ENCODE measurements around the gene ITGB3BP.
"Not testable (repeated sequence)": the region's sequence is repeated elsewhere in the genome, so short reads cannot be mapped to it uniquely, and the experiment has no call there.

The ITGB3BP gene, protein sequence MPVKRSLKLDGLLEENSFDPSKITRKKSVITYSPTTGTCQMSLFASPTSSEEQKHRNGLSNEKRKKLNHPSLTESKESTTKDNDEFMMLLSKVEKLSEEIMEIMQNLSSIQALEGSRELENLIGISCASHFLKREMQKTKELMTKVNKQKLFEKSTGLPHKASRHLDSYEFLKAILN

GRCh38 chr1:63522891-63523728 is at the start of gene ITGB3BP, which contains the start of gene EFCAB7:
ITGB3BP (minus strand) TSS chr1:63523225; CDS start chr1:63523133, 92 bp downstream.
EFCAB7 (plus strand) TSS chr1:63523525; CDS start chr1:63525573, 2,048 bp downstream.
- DNase-seq = peak; percentile 82

DNA sequence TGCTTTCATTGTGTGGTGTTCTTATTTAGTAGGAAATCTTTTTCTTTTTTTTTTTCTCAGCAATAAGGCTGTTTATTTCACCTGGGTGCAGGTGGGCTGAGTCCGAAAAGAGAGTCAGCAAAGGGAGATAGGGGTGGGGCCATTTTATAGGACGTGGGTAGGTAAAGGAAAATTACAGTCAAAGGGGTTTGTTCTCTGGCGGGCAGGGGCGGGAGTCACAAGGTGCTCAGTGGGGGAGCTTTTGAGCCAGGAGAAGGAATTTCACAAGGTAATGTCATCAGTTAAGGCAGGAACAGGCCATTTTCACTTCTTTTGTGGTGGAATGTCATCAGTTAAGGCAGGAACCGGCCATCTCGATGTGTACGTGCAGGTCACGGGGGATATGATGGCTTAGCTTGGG is 49.7 kb upstream of the ITGB3BP start:
- DNase-seq = not testable (repeated sequence)

DNA sequence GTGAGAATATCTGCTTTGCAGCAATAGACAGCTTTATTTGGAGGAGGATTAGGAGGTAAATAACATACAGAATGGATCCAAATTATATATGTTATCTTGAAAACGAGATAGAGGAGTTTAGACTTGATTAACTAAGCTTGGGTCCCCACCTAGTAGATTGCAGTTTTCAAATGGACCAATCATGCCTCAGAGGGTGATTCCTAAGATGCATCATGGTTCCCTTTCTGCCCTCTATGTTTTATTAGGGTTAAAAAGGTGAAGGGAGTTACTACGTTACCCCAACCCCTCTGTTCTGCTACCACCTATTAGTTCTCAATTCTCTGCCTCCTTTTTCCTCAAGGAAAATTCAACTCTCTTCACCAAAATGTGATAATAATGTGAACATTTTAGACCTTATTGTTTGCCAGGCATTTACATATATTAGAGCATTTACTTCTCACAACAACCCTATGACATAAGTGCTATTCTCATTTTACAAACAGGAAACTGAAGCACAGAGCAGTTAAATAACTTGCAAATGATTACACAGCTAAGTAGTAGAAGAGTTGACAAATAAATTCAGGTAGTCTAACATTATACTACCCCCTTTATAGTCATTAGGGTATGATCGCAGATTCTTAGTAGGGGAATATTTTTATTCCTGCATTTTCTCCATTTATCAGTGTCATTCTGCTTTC is 46.8 kb upstream of the ITGB3BP start:
- no peak for DNase-seq

DNA sequence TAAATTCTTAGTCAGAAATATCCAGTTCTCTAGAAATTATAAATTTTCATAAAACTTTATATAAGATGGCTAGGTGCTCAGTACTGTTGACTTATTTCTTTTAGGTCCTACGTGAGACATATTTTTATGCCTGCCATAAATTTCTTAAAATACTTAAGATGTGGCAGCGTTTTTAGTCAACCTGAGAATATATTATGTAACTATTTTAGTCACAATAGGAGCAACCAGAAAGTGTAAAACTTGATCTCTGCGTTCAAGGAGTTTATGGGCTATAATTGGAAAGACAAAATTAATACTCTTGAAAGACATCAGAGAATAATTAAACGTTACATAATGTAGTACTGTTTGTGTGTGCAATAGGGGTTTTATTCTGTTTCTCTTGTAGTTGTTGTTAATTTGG is 46.0 kb upstream of the ITGB3BP start:
- DNase-seq = no peak

DNA sequence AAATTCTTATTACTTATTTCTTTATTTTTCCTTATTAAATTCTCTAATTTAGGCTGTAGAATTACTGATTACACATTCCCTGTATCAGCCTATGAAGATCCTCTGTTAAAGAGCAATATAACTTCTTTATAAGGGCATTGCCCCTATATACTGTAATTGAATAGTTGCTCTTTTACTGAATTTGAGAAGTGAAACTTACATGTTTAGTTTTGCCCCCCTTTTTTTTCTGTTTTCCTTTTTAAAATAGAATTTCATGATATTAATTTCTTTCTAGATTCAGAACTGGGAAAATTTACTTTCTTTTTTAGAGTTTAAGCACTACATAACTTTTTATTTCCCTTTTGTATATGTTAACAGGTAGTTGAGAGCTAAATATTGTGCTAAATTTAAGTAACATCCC is 40.7 kb upstream of the ITGB3BP start:
- DNase-seq = no peak

GRCh38 chr1:63559357-63559756 is 36.3 kb upstream of the ITGB3BP start:
- no peak for DNase-seq

- DNase-seq = no peak
These were observed 34.5 kb upstream of the ITGB3BP start for GRCh38 chr1:63557365-63557987.

- no peak for DNase-seq
These were observed 32.5 kb upstream of the ITGB3BP start for GRCh38 chr1:63555480-63555879.

DNA sequence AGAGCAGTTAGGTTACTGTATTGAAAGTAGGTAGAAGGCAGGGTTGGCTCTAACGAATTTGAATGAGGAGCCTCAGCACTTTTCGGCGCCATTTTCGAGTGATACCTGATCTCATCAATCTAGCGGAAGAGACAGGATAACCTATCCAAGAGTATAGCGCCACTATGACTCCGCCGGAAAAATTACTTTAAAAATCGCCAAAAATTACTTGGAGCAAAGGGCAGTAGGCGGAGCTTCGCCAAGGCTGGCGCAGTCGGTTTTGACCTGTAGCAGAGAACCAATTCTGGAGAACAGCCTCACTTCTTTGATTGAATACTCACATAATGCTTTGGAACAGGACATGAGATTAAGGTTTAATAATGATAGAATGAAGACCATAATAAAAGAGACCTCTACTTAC is 25.9 kb upstream of the ITGB3BP start:
- peak; percentile 8 for DNase-seq

- DNase-seq = no peak
These were observed 25.3 kb upstream of the ITGB3BP start for GRCh38 chr1:63548303-63548702.

- no peak for DNase-seq
These were observed 24.7 kb upstream of the ITGB3BP start for GRCh38 chr1:63547621-63548294.

GRCh38 chr1:63545780-63546179 is 22.8 kb upstream of the ITGB3BP start:
- no peak for DNase-seq

DNA sequence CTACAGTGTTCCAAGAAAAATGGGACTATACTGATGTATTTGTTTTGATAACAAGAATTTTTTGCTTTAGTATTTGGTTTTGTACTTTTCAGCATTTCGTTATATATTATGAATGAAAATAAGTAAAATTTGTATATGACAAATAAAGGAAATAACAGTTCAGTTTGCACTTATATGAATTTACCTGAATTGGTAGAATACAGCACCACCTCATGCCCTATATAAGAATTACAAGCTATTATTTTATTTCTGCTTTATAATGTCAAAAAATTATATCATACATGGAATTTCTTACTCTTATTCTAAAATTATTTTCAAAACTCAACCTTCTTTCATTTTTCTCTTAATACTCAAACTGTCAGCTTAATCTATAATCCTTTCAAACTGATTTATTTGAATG is 14.9 kb upstream of the ITGB3BP start:
- peak; percentile 6 for DNase-seq

DNA sequence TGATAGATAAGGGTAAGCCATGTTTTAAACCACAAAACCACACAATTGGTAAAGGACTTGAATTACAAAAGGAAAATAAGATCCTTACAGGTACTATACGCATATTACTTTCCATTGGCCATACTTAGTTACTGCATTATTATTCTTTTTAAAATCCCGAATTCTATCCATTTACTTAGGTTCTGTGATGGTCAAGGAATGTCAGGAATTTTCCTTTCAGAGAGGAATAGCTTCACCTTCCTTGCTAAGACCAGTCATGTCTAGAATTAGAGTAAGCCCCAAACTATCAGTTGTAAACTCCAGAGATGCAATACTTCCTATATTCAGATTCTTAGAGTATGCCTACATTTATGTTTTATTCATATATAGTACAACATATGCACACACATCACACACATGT is 14.0 kb upstream of the ITGB3BP start:
- no peak for DNase-seq

- no peak for DNase-seq
These were observed 11.4 kb upstream of the ITGB3BP start for GRCh38 chr1:63534406-63534805.

DNA sequence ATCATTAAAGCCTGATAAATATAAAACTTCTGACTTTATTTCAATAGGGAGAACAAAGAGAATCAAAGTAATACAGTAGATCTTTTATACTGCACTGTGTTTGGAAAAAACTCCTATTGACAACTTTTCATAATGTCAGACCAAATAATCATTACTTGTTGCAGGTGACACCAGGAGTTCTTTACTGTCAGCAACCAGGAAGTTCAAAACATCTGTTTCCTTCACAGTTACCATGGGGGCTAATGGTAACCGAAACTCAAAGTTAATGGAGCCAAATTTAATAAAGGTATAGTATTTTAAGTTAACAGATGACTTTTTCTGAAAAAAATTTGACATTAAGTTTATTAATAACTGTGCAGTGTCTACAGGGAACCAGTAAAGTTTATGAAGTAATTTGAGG is 10.9 kb upstream of the ITGB3BP start:
- DNase-seq = no peak

DNA sequence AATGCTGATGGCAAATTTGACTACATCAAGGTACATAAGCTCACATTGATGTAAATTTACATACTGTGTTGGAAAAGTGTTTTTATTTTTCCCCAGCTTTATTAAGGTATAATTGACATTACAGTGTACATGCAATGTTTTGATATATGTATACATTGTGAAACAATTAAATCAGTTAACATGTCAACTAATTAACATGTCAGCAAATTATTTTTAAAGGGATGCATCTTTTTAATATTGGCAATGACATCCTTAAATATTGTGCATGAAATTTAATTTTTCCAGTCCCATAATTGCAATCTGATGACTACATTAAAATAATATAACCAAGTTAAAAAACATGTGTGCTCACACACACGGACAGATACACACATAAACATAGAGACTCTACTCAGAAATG is 9.7 kb upstream of the ITGB3BP start:
- no peak for DNase-seq

DNA sequence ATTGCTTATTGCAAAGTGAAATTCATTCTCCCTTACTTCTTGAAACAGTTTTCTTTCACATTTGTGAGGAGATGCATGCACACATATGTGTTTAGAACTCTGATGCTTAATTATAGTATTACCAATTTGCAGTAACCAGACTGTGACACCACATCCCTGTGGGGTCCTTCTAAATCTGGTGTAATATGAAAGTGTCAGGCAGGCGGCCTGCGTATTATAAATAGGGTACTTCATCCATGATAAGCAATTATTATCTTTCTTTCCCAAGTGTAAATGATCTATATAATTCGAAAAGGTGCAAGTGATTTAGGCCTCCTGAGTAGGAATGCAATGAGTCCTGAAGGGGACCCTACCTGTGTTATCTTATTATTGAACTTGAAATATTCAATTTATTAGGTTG is 1.2 kb upstream of the ITGB3BP start:
- DNase-seq = no peak

- DNase-seq = no peak
These were observed 713 bp upstream of the ITGB3BP start for GRCh38 chr1:63523738-63524137.

GRCh38 chr1:63516629-63517028 is 6.4 kb downstream of the ITGB3BP start:
- DNase-seq = no peak

GRCh38 chr1:63512584-63512983 is 10.4 kb downstream of the ITGB3BP start:
- DNase-seq = no peak

DNA sequence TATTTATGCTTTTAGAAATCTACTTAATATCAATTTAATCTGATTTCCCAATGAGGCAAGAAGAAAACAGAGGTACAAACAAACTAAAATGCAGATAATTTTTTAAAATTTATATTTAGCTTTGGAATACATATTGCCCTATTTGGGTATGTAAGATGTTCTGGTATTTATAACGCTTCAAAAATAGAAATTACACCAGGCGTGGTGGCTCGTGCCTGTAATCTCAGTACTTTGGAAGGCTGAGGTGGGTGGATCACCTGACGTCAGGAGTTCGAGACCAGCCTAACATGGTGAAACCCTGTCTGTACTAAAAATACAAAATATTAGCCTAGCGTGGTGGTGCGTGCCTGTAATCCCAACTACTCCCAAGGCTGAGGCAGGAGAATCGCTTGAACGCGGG is 13.3 kb downstream of the ITGB3BP start:
- DNase-seq = no peak

DNA sequence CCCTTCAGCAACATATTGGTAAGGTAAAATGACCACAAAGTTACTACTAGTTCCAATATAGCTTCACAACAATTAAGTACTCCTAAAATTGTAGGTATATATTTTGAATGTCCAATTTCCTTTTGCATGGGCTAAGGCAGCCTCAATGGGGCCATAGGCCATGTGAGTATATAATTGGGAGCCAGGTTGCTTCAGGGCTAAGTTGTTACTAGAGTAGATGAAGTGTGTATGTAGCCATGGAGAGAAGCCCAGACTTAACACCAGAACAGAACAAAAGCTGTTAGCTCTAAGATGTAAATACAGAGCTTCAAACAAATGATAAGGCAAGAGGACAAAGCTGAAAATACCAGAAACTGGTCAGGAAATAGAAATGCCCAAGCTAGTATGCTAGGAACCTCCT is 16.2 kb downstream of the ITGB3BP start:
- no peak for DNase-seq

All from CD4-positive, alpha-beta T cell treated with Interleukin-4 for 4 hours (primary cell).